Measurements from ENCODE around the gene DLG1. TPM values are rescaled to one million over a fixed set of nuclear protein-coding genes. Genes with fewer than 3 reads are reported as not detected.

DLG1 gene
- total and polyA plus RNA-seq, 2 of the 4 experiments (the other 2 are of a cell fraction) = 21.2 to 57.7 TPM

- H3K9me3 ChIP-seq (ENCODE audit: control insufficient read depth, insufficient read depth, low read length) = no peaks in the 10 kb centered on the region
- H3K4me3 ChIP-seq (ENCODE audit: insufficient read depth, low read depth, low read length) = no peak overlapping the region
- DNase-seq (no peak), ATAC-seq (ENCODE audit: low read depth) (no peak)
- no peaks in the 10 kb centered on the region; the same call in 1 of the 2 replicates for H3K4me1 ChIP-seq (ENCODE audit: control insufficient read depth, insufficient read depth, low read length)
- no peak overlapping the region for H2BK15ac ChIP-seq (ENCODE audit: low read depth, low read length)
- no peak overlapping the region for H3K4me2 ChIP-seq (ENCODE audit: low read depth, low read length)
- H4K5ac ChIP-seq (ENCODE audit: low read depth, low read length) = no peak overlapping the region
- H2AK9ac ChIP-seq (replicated peaks; ENCODE audit: low read depth, low read length, poor library complexity) = no peak overlapping the region
- no peak overlapping the region for H3K4ac ChIP-seq (ENCODE audit: low read depth, low read length)
- POLR2A ChIA-PET (ENCODE audit: unreplicated experiment) = no interaction called here
- peaks cover 4% of the 10 kb centered on the region for H3K9me1 ChIP-seq (ENCODE audit: insufficient read depth, low read length)
- WGBS, 2 experiments (ENCODE audit: extremely low coverage in 2 of 2, insufficient read length in 1 of 2) = 100% methylated on average over 1 of the region's 6 CpGs; no CpG with 5 or more reads in 1 of the 2 experiments
- no peak overlapping the region for H2BK20ac ChIP-seq (ENCODE audit: low read depth, low read length)
- H4K20me1 ChIP-seq (ENCODE audit: insufficient read depth, low read length) = no peaks in the 10 kb centered on the region
- in situ Hi-C loops (cut with MboI; ENCODE audit: low sequenced_read_pairs) = no loop called here
- no peak overlapping the region for H4K8ac ChIP-seq (ENCODE audit: low read depth in 2 of 2, low read length in 2 of 2)
- no peak overlapping the region for H3K14ac ChIP-seq (replicated peaks; ENCODE audit: low read depth, low read length)
- TF ChIP-seq FOS (IDR thresholded peaks at IDR 0.05; ENCODE audit: low read depth, low read length) (no peak), BHLHE40 (IDR thresholded peaks at IDR 0.05; ENCODE audit: low read depth, low read length) (no peak), RAD21 (IDR thresholded peaks at IDR 0.05; ENCODE audit: low read length) (no peak), MAFK (IDR thresholded peaks at IDR 0.05; ENCODE audit: low read depth, low read length) (no peak), SMC3 (IDR thresholded peaks at IDR 0.05; ENCODE audit: low read depth, low read length) (no peak), CHD1 (IDR thresholded peaks at IDR 0.05; ENCODE audit: low read depth, low read length) (no peak), RFX5 (IDR thresholded peaks at IDR 0.05; ENCODE audit: low read depth, low read length) (no peak), NFE2L2 (IDR thresholded peaks at IDR 0.05; ENCODE audit: low read depth, low read length) (no peak), POLR2A (IDR thresholded peaks at IDR 0.05; ENCODE audit: low read depth, low read length) (no peak), CEBPB (IDR thresholded peaks at IDR 0.05; ENCODE audit: low read depth, low read length) (no peak), MAZ (IDR thresholded peaks at IDR 0.05; ENCODE audit: borderline replicate concordance, low read depth, low read length) (no peak), RCOR1 (IDR thresholded peaks at IDR 0.05; ENCODE audit: insufficient replicate concordance, low read length) (no peak), CTCF (conservative IDR thresholded peaks at IDR 0.05; ENCODE audit: low read depth, low read length) (no peak), USF2 (IDR thresholded peaks at IDR 0.05; ENCODE audit: low read depth, low read length) (no peak), MXI1 (IDR thresholded peaks at IDR 0.05; ENCODE audit: borderline replicate concordance, low read depth, low read length) (no peak)
- TF ChIP-seq, protein P1, sequence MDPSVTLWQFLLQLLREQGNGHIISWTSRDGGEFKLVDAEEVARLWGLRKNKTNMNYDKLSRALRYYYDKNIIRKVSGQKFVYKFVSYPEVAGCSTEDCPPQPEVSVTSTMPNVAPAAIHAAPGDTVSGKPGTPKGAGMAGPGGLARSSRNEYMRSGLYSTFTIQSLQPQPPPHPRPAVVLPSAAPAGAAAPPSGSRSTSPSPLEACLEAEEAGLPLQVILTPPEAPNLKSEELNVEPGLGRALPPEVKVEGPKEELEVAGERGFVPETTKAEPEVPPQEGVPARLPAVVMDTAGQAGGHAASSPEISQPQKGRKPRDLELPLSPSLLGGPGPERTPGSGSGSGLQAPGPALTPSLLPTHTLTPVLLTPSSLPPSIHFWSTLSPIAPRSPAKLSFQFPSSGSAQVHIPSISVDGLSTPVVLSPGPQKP (IDR thresholded peaks at IDR 0.05; ENCODE audit: borderline replicate concordance, low read depth, low read length) = no peak
- H3K23ac ChIP-seq (ENCODE audit: low read depth, low read length) = no peak overlapping the region
- H4K91ac ChIP-seq (ENCODE audit: insufficient read depth, low read depth, low read length) = no peak overlapping the region
- H3K9ac ChIP-seq (ENCODE audit: low read depth, low read length) = no peak overlapping the region
- no peak overlapping the region for H3K18ac ChIP-seq (ENCODE audit: low read depth, low read length)
- H2BK120ac ChIP-seq (ENCODE audit: low read depth, low read length) = no peak overlapping the region
- no peaks in the 10 kb centered on the region for H3K36me3 ChIP-seq (ENCODE audit: control insufficient read depth, insufficient read depth, low read length)
- dilution Hi-C loops (cut with HindIII; ENCODE audit: low sequenced_read_pairs, unreplicated experiment) = no loop called here
- no peaks in the 10 kb centered on the region for H3K79me1 ChIP-seq (ENCODE audit: low read depth in 1 of 2, low read length in 2 of 2)
- no peak overlapping the region for H3K27ac ChIP-seq (ENCODE audit: insufficient read depth, low read length)
- no peak overlapping the region for H2AFZ ChIP-seq (replicated peaks; ENCODE audit: low read length, poor library complexity)
- intact Hi-C loops (cut with micrococcal nuclease) = no loop called here
- BruUV-seq (replicated peaks) = no TSS peak
- H3K56ac ChIP-seq (ENCODE audit: extremely low read depth, insufficient read depth, low read length) = no peak overlapping the region
- peaks cover 2% of the 10 kb centered on the region for H3K27me3 ChIP-seq (ENCODE audit: control insufficient read depth, insufficient read depth, low read length)
- H2AK5ac ChIP-seq (ENCODE audit: low read depth, low read length) = no peak overlapping the region
- no peak overlapping the region for H2BK5ac ChIP-seq (ENCODE audit: low read depth, low read length, poor library complexity, severe bottlenecking)
- CTCF ChIA-PET = no interaction called here
These were observed 49.6 kb upstream of the DLG1 start for GRCh38 chr3:197348014-197348413.

All from IMR-90 (cell line).